Smooth muscle cell of the brain vasculature (primary cell): ENCODE data around the gene ETV2.
"Not testable (repeated sequence)": the region's sequence is repeated elsewhere in the genome, so short reads cannot be mapped to it uniquely, and the experiment has no call there.

ENCODE experiments used
- DNase-seq: peaks from one replicate; pipeline ENCODE4 v3.0.0-alpha.2; 2012; ENCODE audit warnings: low read depth, low spot score

Gene ETV2

DNA sequence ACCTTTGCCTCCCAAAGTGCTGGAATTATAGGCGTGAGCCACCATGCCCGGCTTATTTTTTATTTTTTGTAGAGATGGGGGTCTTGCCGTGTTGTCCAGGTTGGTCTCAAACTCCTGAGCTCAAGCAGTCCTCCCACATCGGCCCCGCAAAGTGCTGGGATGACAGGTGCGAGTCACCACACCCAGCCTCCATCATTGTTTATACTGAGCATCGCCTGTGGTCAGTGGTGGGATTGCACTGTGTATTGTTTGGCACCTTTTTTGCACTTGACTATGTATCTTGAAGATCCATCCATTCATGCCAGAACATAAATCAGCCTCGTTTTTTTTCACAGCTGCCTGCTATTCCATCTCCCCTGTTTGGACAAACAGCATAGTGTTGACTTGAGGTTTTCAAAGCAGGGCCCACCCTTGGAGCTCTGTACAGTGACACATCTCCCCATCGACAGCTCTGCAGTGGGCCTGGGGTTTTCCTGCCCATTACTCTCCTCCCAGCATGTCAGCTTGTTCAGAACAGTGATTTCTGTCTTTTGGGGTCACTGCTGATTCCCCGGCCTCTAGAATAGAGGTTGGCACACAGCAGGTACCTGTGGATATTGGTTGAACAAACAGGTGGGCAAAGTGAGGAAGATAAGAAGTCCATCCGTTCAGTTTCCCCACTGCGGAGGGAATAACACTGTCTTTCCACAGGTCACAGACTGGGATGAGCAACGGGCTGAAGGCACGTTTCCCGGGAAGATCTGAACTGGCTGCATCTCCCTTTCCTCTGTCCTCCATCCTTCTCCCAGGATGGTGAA lies 16.6 kb downstream of the ETV2 start:
- DNase-seq, result no peak

DNA sequence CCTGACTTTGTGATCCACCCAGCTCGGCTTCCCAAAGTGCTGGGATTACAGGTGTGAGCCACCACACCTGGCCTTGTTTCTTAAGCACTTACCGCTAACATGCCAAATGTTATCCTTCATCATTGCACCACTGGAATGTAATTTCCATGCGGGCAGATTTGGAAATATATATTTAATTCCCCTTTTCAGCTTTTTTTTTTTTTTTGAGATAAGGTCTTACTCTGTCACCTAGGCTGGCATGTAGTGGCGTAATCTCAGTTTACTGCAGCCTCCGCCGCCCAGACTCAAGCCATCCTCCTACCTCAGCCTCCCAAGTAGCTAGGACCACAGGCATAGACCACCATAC lies 20.4 kb downstream of the ETV2 start:
- DNase-seq, result no peak

DNA sequence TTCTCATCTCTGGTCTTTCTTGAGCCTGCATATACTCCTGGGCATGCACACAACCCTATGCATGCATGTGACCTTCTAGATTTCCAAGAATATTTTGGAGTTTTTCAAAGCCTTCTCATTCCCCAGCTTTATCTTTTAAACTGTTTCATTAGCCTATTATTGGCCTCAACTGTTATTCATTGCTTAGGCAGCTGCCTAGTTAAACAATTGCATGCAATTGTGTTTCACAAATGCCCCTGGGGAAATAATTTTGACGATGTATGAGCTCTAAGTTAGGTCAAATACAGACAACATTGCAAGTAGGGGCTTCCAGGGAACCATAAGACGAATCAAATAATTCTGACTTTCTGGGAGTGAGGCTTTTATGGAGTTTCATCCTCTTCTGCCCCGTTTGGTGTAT lies 22.4 kb downstream of the ETV2 start:
- DNase-seq, result no peak

DNA sequence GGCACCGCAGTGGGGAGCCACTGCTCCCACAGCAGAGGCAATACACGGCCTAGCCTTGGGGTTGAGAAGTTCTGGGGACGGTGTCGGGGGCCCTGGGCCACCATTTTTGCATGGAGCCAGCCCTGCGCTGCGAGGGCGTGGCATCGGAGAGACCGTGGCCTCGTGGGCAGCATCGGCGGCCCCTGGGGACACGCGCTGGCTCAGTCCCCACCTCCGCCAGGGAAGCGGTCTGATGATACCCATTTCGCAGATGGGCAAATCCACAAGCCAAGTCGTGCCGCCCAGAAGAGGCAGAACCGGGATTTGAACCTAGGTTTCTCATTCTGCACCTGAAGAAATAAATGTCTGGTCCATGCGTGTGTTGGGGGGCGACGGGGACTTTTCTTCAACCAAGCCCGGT lies 23.6 kb downstream of the ETV2 start:
- no peak for DNase-seq

DNA sequence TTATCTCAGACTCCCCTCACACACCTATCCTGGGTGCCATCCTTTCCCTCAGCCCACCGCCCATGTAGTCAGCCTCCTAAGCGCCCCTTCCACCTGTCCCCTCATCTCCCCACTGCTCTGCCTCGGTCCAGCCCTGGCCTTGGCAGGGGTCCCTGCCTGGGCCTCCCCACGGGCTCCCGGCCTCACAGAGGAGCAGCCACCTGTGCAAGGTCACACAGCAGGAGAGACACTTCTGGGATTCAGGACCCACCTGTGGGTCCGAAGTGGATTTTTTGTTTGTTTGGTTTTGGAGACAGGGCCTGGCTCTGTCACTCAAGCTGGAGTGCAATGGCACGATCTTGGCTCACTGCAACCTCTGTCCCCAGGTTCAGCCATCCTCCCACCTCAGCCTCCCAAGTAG lies 24.1 kb downstream of the ETV2 start:
- no peak for DNase-seq

DNA sequence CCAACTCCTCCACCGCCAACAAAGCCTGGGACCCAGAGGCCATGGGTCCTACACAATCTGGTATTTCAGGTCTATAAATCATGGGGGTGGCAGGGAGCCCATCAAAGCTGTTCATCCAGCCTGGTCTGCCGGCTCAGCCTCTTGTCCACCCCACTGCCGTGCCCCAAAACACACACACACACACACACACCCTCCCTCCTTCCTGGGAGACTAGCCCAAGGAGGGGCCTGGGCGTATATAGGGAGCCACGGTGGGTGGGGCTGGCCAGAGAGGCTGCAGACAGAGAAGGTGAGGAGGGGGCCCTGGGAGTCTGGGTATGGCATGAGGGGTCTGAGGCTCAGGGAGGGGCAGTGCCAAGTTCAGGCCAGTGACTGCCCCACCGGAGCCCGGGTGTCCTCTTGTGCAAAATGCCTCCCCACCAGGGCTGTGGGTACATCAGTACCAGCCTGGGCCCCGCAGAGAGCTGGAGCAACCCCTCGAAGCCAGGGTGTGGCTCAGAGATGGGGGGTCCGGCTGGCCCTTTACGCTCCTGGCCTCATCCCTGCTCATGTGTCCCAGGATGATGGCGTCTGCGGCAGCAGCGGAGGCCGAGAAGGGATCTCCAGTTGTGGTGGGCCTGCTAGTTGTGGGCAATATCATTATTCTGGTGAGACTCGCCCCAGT lies 24.8 kb downstream of the ETV2 start, which contains the start of gene UPK1A:
UPK1A (plus strand) TSS at position 267 of the 663 bp plus-strand sequence; CDS start at position 563, 296 bp downstream.
- no peak for DNase-seq

DNA sequence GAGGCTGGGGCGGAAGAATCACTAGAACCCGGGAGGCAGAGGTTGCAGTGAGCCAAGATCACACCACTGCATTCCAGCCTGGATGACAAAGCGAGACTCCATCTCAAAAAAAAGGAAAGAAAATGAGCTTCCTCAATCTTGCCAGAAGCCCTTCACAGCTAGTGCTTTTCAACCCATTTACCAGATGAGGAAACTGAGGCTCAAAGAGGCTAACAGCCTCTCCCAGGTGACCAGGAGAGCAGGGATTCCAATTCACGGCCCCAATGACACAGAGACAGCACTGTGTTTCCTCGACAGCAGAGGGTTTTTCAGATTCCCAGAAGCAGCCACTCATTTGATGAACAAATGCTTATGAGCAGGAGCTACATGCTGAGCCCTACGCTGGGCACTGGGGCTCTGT lies 28.0 kb downstream of the ETV2 start:
- no peak for DNase-seq

DNA sequence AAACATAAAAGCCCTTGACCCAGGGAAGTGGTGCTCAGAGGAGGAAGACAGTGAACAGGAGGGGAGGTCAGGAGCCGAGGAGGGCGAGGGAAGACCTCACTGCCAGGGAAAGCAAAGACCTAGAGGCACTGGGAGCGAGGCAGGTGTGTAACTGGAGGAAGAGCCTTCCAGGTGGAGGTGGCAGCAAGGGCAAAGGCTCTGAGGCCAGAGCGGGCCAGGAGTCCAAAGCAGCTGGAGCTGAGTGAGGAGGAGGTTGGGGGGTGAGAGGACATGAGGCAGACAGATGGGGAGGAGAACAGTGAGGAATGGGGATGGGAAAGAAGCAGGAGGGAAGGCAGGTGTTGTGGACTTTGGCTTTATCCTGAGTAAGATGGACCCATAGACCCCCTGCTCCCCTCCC lies 28.4 kb downstream of the ETV2 start:
- no peak for DNase-seq

DNA sequence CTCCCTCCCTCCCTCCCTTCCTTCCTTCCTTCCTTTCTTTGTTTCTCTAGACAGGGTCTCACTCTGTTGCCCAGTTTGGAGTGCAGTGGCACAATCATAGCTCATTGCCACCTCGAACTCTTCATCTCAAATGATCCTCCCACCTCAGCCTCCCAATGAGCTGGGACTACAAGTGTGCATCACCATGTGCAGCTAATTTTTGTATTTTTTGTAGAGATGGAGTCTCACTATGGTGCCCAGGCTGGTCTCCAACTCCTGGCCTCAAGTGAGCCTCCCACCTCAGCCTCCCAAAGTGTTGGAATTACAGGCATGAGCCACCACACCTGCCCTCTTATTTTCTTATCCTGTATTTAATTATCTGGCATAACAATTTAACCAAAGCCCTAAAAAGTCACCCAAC lies 29.1 kb downstream of the ETV2 start:
- DNase-seq, result no peak

DNA sequence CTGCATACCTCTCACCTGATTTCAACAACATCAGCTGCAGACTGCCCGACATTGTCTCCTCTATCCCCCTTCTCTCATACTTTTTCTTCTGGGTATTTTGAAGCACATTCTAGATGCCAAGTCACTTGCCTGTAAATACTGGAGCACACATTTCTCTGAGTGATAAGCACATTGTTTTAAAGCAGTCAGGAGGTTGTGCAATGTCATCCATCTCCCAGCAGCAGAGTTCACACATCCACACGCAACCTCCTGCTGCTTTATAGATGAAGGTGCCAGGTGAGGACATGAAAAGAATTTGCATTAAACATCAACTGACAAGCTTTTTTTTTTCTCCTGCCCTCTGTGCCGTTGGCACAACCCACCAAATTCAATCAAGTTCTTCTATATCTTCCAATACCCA lies 30.3 kb downstream of the ETV2 start:
- DNase-seq, result no peak

DNA sequence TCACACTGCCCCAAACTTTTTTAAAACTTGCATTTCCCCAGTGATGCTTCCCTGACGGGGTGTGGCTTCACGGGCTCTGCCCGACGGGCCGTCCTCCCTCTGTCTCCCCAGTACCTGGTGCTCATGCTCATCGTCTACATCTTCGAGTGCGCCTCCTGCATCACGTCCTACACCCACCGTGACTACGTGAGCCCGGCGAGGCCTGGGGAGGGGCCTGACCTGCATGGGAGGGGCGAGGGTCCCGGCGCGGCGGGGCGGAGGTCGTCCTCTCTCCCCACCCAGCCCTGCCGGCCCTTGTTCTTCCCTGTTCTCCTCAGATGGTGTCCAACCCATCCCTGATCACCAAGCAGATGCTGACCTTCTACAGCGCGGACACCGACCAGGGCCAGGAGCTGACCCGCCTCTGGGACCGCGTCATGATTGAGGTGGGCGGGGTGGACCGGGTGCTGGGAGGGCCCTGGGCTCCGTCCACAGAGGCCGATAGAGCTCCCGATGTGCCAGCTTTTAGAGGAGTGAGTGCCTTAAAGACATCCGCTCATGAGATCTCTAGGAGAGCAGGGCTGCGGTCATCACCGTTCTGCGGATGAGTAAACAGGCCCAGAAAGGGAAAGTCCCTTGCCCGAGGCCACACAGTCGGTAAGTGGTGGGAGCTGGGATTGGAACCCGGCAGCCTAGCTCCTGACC lies 31.7 kb downstream of the ETV2 start:
- DNase-seq, result no peak

DNA sequence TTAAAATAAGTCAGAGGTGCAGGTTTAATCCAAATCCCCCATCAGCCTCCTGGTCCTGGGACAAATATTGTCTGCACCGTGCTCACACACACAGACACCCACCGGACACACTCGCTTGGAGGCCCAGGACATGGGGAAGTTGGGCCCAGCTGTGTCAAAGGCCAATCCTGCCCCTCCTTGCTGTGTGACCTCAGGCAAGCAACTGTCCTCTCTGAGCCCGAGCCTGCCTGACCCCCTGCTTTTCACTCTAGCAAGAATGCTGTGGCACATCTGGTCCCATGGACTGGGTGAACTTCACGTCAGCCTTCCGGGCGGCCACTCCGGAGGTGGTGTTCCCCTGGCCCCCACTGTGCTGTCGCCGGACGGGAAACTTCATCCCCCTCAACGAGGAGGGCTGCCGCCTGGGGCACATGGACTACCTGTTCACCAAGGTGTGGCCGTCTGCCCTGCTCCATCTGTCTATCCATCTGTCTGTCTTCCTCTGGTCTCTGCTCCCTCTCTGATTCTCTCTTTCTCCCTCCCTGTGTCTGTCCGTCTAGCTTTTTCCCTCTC lies 34.1 kb downstream of the ETV2 start:
- DNase-seq, result no peak

DNA sequence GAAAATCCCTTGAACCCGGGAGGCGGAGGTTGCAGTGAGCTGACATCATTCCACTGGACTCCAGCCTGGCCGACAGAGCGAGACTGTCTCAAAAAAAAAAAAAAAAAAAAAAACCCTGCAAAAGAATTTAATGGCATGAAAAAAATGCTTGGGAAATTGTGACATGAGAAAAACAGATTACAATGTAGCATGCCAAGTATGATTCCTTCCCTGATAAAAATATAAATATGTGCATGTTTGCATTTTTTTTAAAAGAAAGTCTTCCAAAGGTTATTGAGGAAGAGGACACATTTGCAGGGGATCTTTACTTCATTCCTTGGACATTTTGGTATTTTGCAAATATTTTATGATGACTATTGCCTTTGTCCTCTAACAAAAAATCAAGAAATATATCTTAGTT lies 48.3 kb downstream of the ETV2 start:
- DNase-seq, result no peak

DNA sequence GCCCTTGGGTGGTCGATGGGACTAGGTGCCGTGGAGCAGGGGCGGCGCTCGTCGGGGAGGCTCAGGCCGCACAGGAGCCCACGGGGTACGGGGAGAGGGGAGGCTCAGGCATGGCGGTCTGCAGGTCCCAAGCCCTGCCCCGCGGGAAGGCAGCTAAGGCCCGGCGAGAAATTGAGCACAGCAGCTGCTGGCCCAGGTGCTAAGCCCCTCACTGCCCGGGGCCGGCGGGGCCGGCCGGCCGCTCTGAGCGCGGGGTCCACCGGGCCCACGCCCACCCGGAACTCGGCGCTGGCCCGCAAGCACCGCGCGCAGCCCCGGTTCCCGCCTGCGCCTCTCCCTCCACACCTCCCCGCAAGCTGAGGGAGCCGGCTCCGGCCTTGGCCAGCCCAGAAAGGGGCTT lies 49.6 kb downstream of the ETV2 start:
- not testable (repeated sequence) for DNase-seq

DNA sequence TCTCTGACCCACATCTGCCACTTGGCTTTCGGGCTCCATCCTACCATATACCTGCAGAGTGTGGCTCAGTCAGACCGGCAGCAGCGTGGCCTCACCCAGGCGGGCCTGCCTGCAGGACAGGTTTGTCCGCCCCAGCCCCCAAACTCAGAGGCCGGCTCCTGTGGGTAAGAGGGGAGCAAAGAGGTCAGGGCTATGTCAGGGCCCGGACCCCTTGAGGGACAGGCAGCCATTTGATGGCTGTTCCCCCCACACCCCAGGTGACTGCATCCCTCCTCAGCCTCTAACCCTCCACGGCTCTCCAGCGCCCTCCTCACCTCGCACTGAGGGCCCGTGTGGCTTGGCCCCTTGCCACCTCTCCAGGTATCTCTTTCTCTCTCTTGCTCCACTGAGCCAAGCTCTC lies 50.5 kb downstream of the ETV2 start:
- no peak for DNase-seq

DNA sequence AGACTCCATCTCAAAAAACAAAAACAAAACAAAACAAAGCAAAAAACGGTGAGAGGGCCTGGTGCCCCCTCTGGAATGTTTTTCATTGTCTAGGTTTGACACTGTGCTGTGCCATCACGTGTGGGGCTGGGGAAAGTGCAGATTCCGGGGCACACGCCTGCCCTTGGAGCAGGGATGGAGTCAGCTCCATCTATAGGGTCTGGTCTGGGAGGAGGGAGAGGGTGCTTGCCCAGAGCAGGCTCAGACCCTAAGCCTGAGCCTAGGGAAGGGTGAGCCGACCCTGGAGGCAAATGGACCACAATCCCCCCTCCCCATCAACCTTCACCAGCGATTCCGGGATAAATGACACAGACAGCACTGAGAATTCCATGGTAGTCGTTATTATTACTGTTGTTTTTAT lies 51.9 kb downstream of the ETV2 start:
- no peak for DNase-seq

DNA sequence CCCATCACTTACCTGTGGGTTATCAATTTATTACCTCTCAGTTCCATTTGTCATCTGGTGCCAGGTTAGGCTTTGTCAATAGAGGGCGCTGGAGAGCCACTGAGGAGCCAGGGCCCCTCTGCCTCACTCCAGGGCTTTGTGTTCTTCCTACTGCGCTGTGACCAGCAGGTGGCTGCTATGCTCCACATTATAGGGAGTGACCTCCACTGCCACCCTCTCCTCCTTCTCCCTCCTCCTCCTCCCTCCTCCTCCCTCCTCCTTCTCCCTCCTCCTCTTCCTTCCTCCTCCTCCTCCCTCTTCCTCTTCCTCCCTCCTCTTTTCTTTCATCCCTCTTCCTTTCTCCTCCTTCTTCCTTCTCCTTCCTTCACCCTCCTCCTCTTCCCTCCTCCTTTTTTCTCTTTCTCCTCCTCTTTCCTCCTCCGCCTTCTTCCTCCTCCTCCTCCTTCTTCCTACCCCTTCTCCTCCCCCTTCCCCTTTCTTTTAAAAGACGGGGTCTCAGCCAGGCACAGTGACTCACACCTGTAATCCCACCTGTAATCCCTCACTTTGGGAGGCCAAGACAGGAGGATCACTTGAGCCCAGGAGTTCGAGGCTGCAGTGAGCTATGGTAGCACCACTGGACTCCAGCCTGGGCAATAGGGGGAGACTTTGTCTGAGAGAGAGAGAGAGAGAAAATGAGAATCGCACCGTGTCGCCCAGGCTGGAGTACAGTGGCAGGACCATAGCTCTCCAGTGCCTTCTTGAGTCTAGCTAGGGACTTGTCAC lies 52.5 kb downstream of the ETV2 start:
- DNase-seq, result peak; percentile 24
